ENCODE results near the gene MAGI2. TPM values are rescaled to one million over a fixed set of nuclear protein-coding genes. Genes with fewer than 3 reads are reported as not detected.

The MAGI2 gene
- total RNA-seq, 1 donor from 2014 or later, result 5.8 TPM

DNA sequence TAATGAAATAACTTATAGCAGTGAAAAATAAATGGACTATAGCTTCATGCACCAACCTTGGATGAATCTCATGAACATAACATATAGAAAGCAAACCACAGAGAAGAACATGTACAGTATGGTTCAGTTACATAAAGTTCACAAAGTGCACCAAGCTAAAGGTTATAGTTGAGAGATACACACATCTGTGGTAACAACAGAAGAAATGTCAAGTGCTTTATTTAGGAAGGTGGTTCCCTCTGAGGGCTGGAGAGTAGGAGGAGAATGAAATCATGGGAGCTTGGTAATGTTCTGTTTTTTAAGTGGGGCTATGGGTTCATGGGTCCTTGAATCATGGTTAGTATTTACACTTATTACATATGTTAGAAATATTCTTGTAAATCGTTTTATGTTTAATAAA is 1331.6 kb downstream of the MAGI2 start:
- TF ChIP-seq, protein P1, sequence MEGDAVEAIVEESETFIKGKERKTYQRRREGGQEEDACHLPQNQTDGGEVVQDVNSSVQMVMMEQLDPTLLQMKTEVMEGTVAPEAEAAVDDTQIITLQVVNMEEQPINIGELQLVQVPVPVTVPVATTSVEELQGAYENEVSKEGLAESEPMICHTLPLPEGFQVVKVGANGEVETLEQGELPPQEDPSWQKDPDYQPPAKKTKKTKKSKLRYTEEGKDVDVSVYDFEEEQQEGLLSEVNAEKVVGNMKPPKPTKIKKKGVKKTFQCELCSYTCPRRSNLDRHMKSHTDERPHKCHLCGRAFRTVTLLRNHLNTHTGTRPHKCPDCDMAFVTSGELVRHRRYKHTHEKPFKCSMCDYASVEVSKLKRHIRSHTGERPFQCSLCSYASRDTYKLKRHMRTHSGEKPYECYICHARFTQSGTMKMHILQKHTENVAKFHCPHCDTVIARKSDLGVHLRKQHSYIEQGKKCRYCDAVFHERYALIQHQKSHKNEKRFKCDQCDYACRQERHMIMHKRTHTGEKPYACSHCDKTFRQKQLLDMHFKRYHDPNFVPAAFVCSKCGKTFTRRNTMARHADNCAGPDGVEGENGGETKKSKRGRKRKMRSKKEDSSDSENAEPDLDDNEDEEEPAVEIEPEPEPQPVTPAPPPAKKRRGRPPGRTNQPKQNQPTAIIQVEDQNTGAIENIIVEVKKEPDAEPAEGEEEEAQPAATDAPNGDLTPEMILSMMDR (IDR thresholded peaks at IDR 0.05), result no peak
- Mint-ChIP-seq H3K4me1 (ENCODE audit: low read depth) (no peaks in the 10 kb centered on the region), H3K27ac (ENCODE audit: unreplicated experiment) (no peak overlapping the region)

GRCh38 chr7:78118470-78118869 is 1335.0 kb downstream of the MAGI2 start:
- H3K9me3 Mint-ChIP-seq (ENCODE audit: low read depth), result no peaks in the 10 kb centered on the region
- no peak overlapping the region for H3K27ac Mint-ChIP-seq (ENCODE audit: unreplicated experiment)
- no peak for DNase-seq (ENCODE audit: low spot score)
- peaks cover 5% of the 10 kb centered on the region for H3K4me1 Mint-ChIP-seq (ENCODE audit: low read depth)
- TF ChIP-seq, protein P1 (IDR thresholded peaks at IDR 0.05), result no peak
- peaks cover 2% of the 10 kb centered on the region for H3K36me3 Mint-ChIP-seq (ENCODE audit: low read depth)
- no peak overlapping the region for H3K4me3 Mint-ChIP-seq (ENCODE audit: unreplicated experiment)
- H3K27me3 Mint-ChIP-seq (ENCODE audit: low read depth), result no peaks in the 10 kb centered on the region

More for the DNA sequence above, 1331.6 kb downstream of the MAGI2 start:
- DNase-seq (ENCODE audit: low spot score), result no peak
- Mint-ChIP-seq H3K36me3 (ENCODE audit: low read depth) (no peaks in the 10 kb centered on the region), H3K4me3 (ENCODE audit: unreplicated experiment) (no peak overlapping the region), H3K27me3 (ENCODE audit: low read depth) (no peaks in the 10 kb centered on the region), H3K9me3 (ENCODE audit: low read depth) (no peaks in the 10 kb centered on the region)

GRCh38 chr7:78115876-78116275 is 1337.6 kb downstream of the MAGI2 start:
- H3K27ac Mint-ChIP-seq (ENCODE audit: unreplicated experiment), result no peak overlapping the region
- no peaks in the 10 kb centered on the region for H3K9me3 Mint-ChIP-seq (ENCODE audit: low read depth)
- H3K4me3 Mint-ChIP-seq (ENCODE audit: unreplicated experiment), result no peak overlapping the region
- peaks cover 2% of the 10 kb centered on the region for H3K36me3 Mint-ChIP-seq (ENCODE audit: low read depth)
- TF ChIP-seq, protein P1 (IDR thresholded peaks at IDR 0.05), result no peak
- H3K4me1 Mint-ChIP-seq (ENCODE audit: low read depth), result peaks cover 5% of the 10 kb centered on the region
- DNase-seq (ENCODE audit: low spot score), result no peak
- peaks cover 14% of the 10 kb centered on the region for H3K27me3 Mint-ChIP-seq (ENCODE audit: low read depth)

GRCh38 chr7:78114993-78115392 is 1338.5 kb downstream of the MAGI2 start:
- TF ChIP-seq, protein P1 (IDR thresholded peaks at IDR 0.05), result no peak
- Mint-ChIP-seq H3K27me3 (ENCODE audit: low read depth) (peaks cover 14% of the 10 kb centered on the region), H3K27ac (ENCODE audit: unreplicated experiment) (no peak overlapping the region), H3K36me3 (ENCODE audit: low read depth) (peaks cover 2% of the 10 kb centered on the region), H3K4me3 (ENCODE audit: unreplicated experiment) (no peak overlapping the region), H3K4me1 (ENCODE audit: low read depth) (peaks cover 5% of the 10 kb centered on the region), H3K9me3 (ENCODE audit: low read depth) (no peaks in the 10 kb centered on the region)
- DNase-seq (ENCODE audit: low spot score), result no peak

DNA sequence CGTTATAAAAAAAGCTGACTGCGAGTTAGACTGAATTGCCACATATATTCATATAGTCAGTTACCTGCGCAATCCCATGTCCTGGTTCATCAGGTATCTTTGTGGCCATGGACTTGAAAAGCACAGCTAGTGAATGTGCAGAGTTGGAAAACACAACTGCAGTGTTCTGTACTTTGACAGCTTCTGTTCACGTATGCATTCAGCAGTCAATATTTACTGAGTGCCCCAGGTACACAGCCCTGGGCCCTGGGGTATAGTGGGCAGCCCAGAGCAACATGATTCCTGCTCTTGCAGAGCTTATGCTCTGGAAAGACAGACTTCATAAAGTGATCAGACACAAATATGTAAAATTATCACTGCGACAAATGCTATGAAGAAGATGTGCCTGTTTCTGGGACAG is 1341.0 kb downstream of the MAGI2 start:
- no peak for DNase-seq (ENCODE audit: low spot score)
- no peak overlapping the region for H3K4me3 Mint-ChIP-seq (ENCODE audit: unreplicated experiment)

More for the DNA sequence above, 1341.0 kb downstream of the MAGI2 start:
- Mint-ChIP-seq H3K27ac (ENCODE audit: unreplicated experiment) (no peak overlapping the region), H3K4me1 (ENCODE audit: low read depth) (peaks cover 5% of the 10 kb centered on the region), H3K36me3 (ENCODE audit: low read depth) (peaks cover 5% of the 10 kb centered on the region), H3K27me3 (ENCODE audit: low read depth) (peaks cover 17% of the 10 kb centered on the region), H3K9me3 (ENCODE audit: low read depth) (peaks cover under 1% of the 10 kb centered on the region)
- TF ChIP-seq, protein P1 (IDR thresholded peaks at IDR 0.05), result no peak

All from chondrocyte (in vitro differentiated cells).